Fibroblast of lung (primary cell): Measurements from ENCODE around the gene CHMP6.

Source experiments
- CTCF ChIP-seq, 2 donors: IDR thresholded peaks in 1 of 2; conservative IDR thresholded peaks in 1 of 2; 1 replicate in 1 of 2; 2 replicates in 1 of 2; pipeline ENCODE4 v1.5.1; 2011 to 2012; ENCODE audit warnings: low read length in 2 of 2, control low read depth in 1 of 2, inconsistent platforms in 1 of 2, low read depth in 1 of 2, mild to moderate bottlenecking in 1 of 2
- EZH2 ChIP-seq: IDR thresholded peaks from 2 replicates; pipeline ENCODE4 v1.5.1; 2012; ENCODE audit warnings: low read length, control low read depth, mild to moderate bottlenecking; ENCODE audit errors: missing control alignments

GRCh38 chr17:81037798-81038733 lies 46.4 kb downstream of the CHMP6 start:
- TF ChIP-seq CTCF (conservative IDR thresholded peaks at IDR 0.05 in 1 of 2, IDR thresholded peaks at IDR 0.05 in 1 of 2; ENCODE audit: low read depth in 1 of 2, low read length in 2 of 2) (no peak), EZH2 (no peak)
